A673 (cell line): ENCODE results near the gene GNPTAB. TPM values are rescaled to one million over a fixed set of nuclear protein-coding genes. Genes with fewer than 3 reads are reported as not detected.

ENCODE experiments used
- BruUV-seq: library from RNA; stranded (reverse); fragments of 400-500 nt; replicated peaks from 2 replicates; lab custom pipeline; 2021; lab: Mats Ljungman, UMichigan
- CTCF ChIA-PET: fragments of 300-600 bp; sonication (Branson Sonifier 250); formaldehyde crosslinking; loops from one replicate; lab custom pipeline; 2022; ENCODE audit warnings: antibody characterized with exemption; lab: Charles Lee
- POLR2A ChIA-PET: fragments of 300-600 bp; sonication (Branson Sonifier 250); formaldehyde crosslinking; loops from one replicate; lab custom pipeline; 2022; ENCODE audit warnings: antibody characterized with exemption; ENCODE audit not compliant: low non-redundant PET; lab: Charles Lee
- DNase-seq: peaks from one replicate; pipeline ENCODE4 v3.0.0-alpha.2; 2015; ENCODE audit warnings: low spot score
- H3K27ac ChIP-seq: fragments of 200-600 bp; sonication (generic); 2 replicates; pipeline ENCODE4 v1.5.1; 2016; ENCODE audit warnings: mixed run types, low read depth, mild to moderate bottlenecking, mixed read lengths, antibody characterized with exemption, low read length; ENCODE audit not compliant: poor library complexity, severe bottlenecking
- H3K27me3 ChIP-seq: fragments of 200-600 bp; sonication (generic); replicated peaks from 2 replicates; pipeline ENCODE4 v1.6.1; 2017; ENCODE audit warnings: mixed run types, low read depth, mild to moderate bottlenecking, mixed read lengths, antibody characterized with exemption, low read length; ENCODE audit not compliant: insufficient read depth, poor library complexity
- H3K36me3 ChIP-seq: fragments of 200-600 bp; sonication (generic); 2 replicates; pipeline ENCODE4 v1.6.1; 2016; ENCODE audit warnings: mixed run types, mild to moderate bottlenecking, mixed read lengths, antibody characterized with exemption, low read length; ENCODE audit not compliant: insufficient read depth, poor library complexity, severe bottlenecking
- H3K4me1 ChIP-seq: fragments of 200-600 bp; sonication (generic); 2 replicates; pipeline ENCODE4 v1.6.1; 2017; ENCODE audit warnings: mixed run types, mild to moderate bottlenecking, mixed read lengths, antibody characterized with exemption, low read length; ENCODE audit not compliant: insufficient read depth, poor library complexity, severe bottlenecking
- H3K4me3 ChIP-seq: fragments of 200-600 bp; sonication (generic); 2 replicates; pipeline ENCODE4 v1.5.1; 2016; ENCODE audit warnings: low read depth, mixed run types, mild to moderate bottlenecking, mixed read lengths, low read length; ENCODE audit not compliant: poor library complexity, severe bottlenecking
- H3K9me3 ChIP-seq: fragments of 200-600 bp; sonication (generic); 2 replicates; pipeline ENCODE4 v1.6.1; 2016; ENCODE audit warnings: mixed run types, low read depth, mild to moderate bottlenecking, mixed read lengths, antibody characterized with exemption, low read length; ENCODE audit not compliant: poor library complexity, severe bottlenecking
- EZH2 ChIP-seq: fragments of 200-600 bp; sonication (generic); IDR thresholded peaks from 2 replicates; pipeline ENCODE4 v1.6.1; 2017; ENCODE audit warnings: borderline replicate concordance, low read depth, mild to moderate bottlenecking, mixed read lengths, antibody characterized with exemption, low read length; ENCODE audit not compliant: poor library complexity, severe bottlenecking
- intact Hi-C: fragments of 100-400 bp; cut with micrococcal nuclease; formaldehyde crosslinking; loops from one replicate; pipeline ENCODE4 v1.10.0; 2022; ENCODE audit not compliant: unreplicated experiment
- total RNA-seq: library from RNA; stranded (reverse); gene quantifications from 2 replicates; pipeline ENCODE4 v1.2.3, GENCODE V29; 2021
- TF ChIP-seq, protein P1 (sequence below): fragments of 300-800, 200-600 bp; sonication (generic); conservative IDR thresholded peaks from 2 replicates; pipeline ENCODE4 v1.5.1; 2017; ENCODE audit warnings: low read depth, mild to moderate bottlenecking, antibody characterized with exemption, low read length, moderate library complexity, mixed read lengths

The GNPTAB gene
- total RNA-seq, 1 experiment from 2014 or later: 19.9 TPM

DNA sequence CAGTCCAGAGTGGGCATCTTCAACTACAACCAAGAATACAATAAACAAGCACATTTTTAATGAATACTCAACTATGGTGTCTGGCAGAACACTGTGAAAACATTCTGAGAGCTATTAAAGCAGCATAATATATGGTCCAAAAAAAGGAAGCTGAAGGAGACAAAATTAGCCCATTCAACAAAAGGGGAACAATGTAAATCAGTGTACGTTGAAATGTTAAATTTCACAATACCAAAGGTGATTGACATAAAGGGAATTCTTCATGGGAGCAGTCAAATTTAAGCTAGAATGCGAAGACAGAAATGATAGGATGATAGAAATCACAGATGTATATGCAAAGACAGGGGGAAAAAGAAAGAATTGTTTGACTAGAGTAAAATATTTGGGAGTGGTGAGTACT is 50.2 kb downstream of the GNPTAB start:
- H3K4me3 ChIP-seq: no peak overlapping the region
- CTCF ChIA-PET: no interaction called here
- H3K36me3 ChIP-seq: no peaks in the 10 kb centered on the region
- no peak for TF ChIP-seq EZH2
- TF ChIP-seq, protein P1, sequence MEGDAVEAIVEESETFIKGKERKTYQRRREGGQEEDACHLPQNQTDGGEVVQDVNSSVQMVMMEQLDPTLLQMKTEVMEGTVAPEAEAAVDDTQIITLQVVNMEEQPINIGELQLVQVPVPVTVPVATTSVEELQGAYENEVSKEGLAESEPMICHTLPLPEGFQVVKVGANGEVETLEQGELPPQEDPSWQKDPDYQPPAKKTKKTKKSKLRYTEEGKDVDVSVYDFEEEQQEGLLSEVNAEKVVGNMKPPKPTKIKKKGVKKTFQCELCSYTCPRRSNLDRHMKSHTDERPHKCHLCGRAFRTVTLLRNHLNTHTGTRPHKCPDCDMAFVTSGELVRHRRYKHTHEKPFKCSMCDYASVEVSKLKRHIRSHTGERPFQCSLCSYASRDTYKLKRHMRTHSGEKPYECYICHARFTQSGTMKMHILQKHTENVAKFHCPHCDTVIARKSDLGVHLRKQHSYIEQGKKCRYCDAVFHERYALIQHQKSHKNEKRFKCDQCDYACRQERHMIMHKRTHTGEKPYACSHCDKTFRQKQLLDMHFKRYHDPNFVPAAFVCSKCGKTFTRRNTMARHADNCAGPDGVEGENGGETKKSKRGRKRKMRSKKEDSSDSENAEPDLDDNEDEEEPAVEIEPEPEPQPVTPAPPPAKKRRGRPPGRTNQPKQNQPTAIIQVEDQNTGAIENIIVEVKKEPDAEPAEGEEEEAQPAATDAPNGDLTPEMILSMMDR: no peak
- H3K4me1 ChIP-seq: peaks cover 6% of the 10 kb centered on the region
- no peak for DNase-seq
- BruUV-seq: no TSS peak
- intact Hi-C loops: no loop called here
- H3K9me3 ChIP-seq: no peaks in the 10 kb centered on the region
- H3K27ac ChIP-seq: no peak overlapping the region
- POLR2A ChIA-PET: no interaction called here
- H3K27me3 ChIP-seq: no peaks in the 10 kb centered on the region

DNA sequence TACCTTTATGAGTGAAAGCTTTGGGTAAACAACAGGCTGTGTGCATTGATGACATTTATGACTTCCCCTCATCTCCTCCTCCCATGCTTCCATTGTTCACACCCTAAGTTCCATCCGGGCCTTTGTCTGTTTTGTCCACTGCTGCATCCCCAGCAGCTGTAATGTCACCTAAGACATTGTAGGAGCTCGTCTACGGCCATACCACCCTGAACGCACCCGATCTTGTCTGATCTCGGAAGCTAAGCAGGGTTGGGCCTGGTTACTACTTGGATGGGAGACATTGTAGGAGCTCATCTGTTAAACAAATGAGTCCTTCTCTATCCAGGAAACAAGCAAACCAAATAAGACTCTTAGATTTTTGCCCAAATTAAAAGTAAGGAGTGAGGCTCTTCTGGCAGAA is 51.1 kb downstream of the GNPTAB start:
- H3K36me3 ChIP-seq: no peaks in the 10 kb centered on the region
- no peaks in the 10 kb centered on the region for H3K27me3 ChIP-seq
- H3K4me3 ChIP-seq: no peak overlapping the region
- TF ChIP-seq EZH2: no peak
- TF ChIP-seq, protein P1: no peak
- DNase-seq: no peak
- no peaks in the 10 kb centered on the region for H3K9me3 ChIP-seq
- intact Hi-C loops: loop anchor here (2.0 to 10.0 kb wide), 3 partner anchors 51 to 1035 kb away; partner anchors contain the start of gene GNPTAB
- ChIA-PET CTCF (no interaction called here), POLR2A (no interaction called here)
- BruUV-seq: no TSS peak
- no peak overlapping the region for H3K27ac ChIP-seq
- H3K4me1 ChIP-seq: peaks cover 6% of the 10 kb centered on the region

DNA sequence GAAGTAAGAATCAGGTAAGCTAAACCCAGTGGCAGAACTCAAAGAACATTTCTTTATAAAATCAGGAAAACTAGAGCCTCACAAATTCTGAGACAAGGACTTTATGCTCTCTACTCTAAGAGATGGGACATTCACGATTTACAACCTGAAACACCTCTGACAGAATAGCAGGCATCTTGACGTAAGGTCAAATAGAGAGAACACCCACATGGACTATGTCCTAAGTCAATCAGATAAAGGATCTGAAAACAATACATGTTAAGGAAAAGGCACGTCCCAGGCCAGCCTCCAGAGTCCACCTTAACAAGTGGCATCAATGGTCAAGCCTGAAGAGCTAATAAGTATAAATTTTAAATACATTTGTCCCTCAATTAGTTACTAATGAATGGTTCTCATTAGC is 51.6 kb downstream of the GNPTAB start:
- H3K36me3 ChIP-seq: no peaks in the 10 kb centered on the region
- ChIA-PET POLR2A (no interaction called here), CTCF (no interaction called here)
- H3K9me3 ChIP-seq: no peaks in the 10 kb centered on the region
- H3K4me1 ChIP-seq: peaks cover 6% of the 10 kb centered on the region
- BruUV-seq: no TSS peak
- TF ChIP-seq EZH2: no peak
- TF ChIP-seq, protein P1: no peak
- H3K4me3 ChIP-seq: no peak overlapping the region
- DNase-seq: no peak
- H3K27ac ChIP-seq: no peak overlapping the region
- intact Hi-C loops: loop anchor here (2.0 to 10.0 kb wide), 3 partner anchors 52 to 1036 kb away; partner anchors contain the start of gene GNPTAB
- H3K27me3 ChIP-seq: no peaks in the 10 kb centered on the region
